ENCODE measurements around the gene DERA. TPM values are rescaled to one million over a fixed set of nuclear protein-coding genes. Genes with fewer than 3 reads are reported as not detected.
"Not testable (repeated sequence)": the region's sequence is repeated elsewhere in the genome, so short reads cannot be mapped to it uniquely, and the experiment has no call there.

Gene DERA
- total RNA-seq, 2 donors from 2014 or later, result 26.5 to 29.4 TPM

DNA sequence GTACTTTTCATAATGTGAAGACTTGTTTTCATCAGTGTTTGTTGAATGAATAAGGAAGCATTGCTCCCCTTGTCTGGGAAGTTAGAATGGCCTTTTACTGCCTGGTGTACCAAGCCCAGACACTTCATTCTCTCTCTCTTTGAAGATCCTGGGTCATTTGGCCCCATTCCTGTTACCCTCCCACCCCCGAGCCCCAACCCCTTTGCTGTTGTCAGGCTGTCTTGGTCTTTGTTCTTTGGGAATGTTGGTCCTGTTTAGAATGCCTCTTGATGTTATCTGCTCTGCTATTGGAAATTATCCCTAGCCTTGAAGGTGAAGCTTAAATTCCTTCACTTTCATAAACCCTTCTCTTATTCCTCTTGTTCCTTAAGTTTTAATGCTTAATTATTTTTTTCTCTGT lies 13.8 kb downstream of the DERA start:
- Mint-ChIP-seq H3K4me3 (no peak overlapping the region), H3K9me3 (no peaks in the 10 kb centered on the region), H3K4me1 (ENCODE audit: low read depth) (no peaks in the 10 kb centered on the region), H3K27me3 (ENCODE audit: low read depth) (no peaks in the 10 kb centered on the region), H3K36me3 (ENCODE audit: insufficient read depth in 2 of 2) (no peaks in the 10 kb centered on the region), H3K27ac (no peak overlapping the region)
- DNase-seq (no peak), ATAC-seq (replicated peaks in 1 of 2) (no peak)

- no peak overlapping the region for H3K4me3 Mint-ChIP-seq
- H3K36me3 Mint-ChIP-seq (ENCODE audit: insufficient read depth in 2 of 2), result peaks cover 0 to 4% of the 10 kb centered on the region in 2 donors
- no peaks in the 10 kb centered on the region for H3K27me3 Mint-ChIP-seq (ENCODE audit: low read depth)
- no peaks in the 10 kb centered on the region for H3K9me3 Mint-ChIP-seq
- H3K4me1 Mint-ChIP-seq (ENCODE audit: low read depth), result no peaks in the 10 kb centered on the region
- ATAC-seq (replicated peaks in 1 of 2), result no peak
- no peak for DNase-seq
- no peak overlapping the region for H3K27ac Mint-ChIP-seq
Measured at GRCh38 chr12:15928346-15928745, 17.2 kb downstream of the DERA start.

- Mint-ChIP-seq H3K4me3 (no peak overlapping the region), H3K9me3 (no peaks in the 10 kb centered on the region), H3K4me1 (ENCODE audit: low read depth) (no peaks in the 10 kb centered on the region), H3K27me3 (ENCODE audit: low read depth) (no peaks in the 10 kb centered on the region), H3K27ac (no peak overlapping the region), H3K36me3 (ENCODE audit: insufficient read depth in 2 of 2) (peaks cover 0 to 4% of the 10 kb centered on the region in 2 donors)
- ATAC-seq (replicated peaks in 1 of 2) (no peak), DNase-seq (no peak)
Measured at GRCh38 chr12:15928870-15929571, 17.9 kb downstream of the DERA start.

- Mint-ChIP-seq H3K4me3 (no peak overlapping the region), H3K27me3 (ENCODE audit: low read depth) (no peaks in the 10 kb centered on the region), H3K4me1 (ENCODE audit: low read depth) (no peaks in the 10 kb centered on the region), H3K27ac (no peak overlapping the region), H3K9me3 (no peaks in the 10 kb centered on the region), H3K36me3 (ENCODE audit: insufficient read depth in 2 of 2) (peaks cover 0 to 4% of the 10 kb centered on the region in 2 donors)
- ATAC-seq (replicated peaks in 1 of 2), result no peak
- DNase-seq, result no peak
Measured at GRCh38 chr12:15931590-15932053, 20.5 kb downstream of the DERA start.

DNA sequence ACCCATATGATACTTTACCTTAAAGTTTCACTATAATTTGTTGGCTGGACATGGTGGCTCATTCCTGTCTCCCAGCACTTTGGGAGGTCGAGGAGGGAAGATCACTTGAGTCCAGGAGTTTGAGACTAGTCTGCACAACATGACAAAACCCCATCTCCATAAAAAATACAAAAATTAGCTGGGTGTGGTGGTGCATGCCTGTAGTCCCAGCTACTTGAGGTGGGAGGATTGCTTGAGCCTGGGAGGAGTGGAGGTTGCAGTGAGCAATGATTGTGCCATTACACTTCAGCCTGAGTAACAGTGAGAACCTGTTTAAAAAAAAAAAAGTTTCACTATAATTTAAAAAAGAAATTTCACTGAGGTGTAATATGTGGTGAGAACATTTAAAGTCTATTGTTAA lies 21.2 kb downstream of the DERA start:
- H3K27me3 Mint-ChIP-seq (ENCODE audit: low read depth), result no peaks in the 10 kb centered on the region
- no peaks in the 10 kb centered on the region for H3K9me3 Mint-ChIP-seq
- no peak for DNase-seq
- peaks cover 0 to 4% of the 10 kb centered on the region in 2 donors for H3K36me3 Mint-ChIP-seq (ENCODE audit: insufficient read depth in 2 of 2)
- no peaks in the 10 kb centered on the region for H3K4me1 Mint-ChIP-seq (ENCODE audit: low read depth)
- no peak overlapping the region for H3K4me3 Mint-ChIP-seq
- H3K27ac Mint-ChIP-seq, result no peak overlapping the region
- no peak for ATAC-seq (replicated peaks in 1 of 2)

- H3K4me1 Mint-ChIP-seq (ENCODE audit: low read depth), result no peaks in the 10 kb centered on the region
- no peak for DNase-seq
- H3K9me3 Mint-ChIP-seq, result no peaks in the 10 kb centered on the region
- H3K4me3 Mint-ChIP-seq, result no peak overlapping the region
- peaks cover 4% of the 10 kb centered on the region in 2 donors for H3K36me3 Mint-ChIP-seq (ENCODE audit: insufficient read depth in 2 of 2)
- H3K27ac Mint-ChIP-seq, result no peak overlapping the region
- H3K27me3 Mint-ChIP-seq (ENCODE audit: low read depth), result no peaks in the 10 kb centered on the region
- no peak for ATAC-seq (replicated peaks in 1 of 2)
Measured at GRCh38 chr12:15932971-15933370, 21.8 kb downstream of the DERA start.

- H3K4me1 Mint-ChIP-seq (ENCODE audit: low read depth), result no peaks in the 10 kb centered on the region
- peaks cover 4 to 6% of the 10 kb centered on the region in 2 donors for H3K36me3 Mint-ChIP-seq (ENCODE audit: insufficient read depth in 2 of 2)
- H3K4me3 Mint-ChIP-seq, result no peak overlapping the region
- no peak for ATAC-seq (replicated peaks in 1 of 2)
- peaks cover 0 to under 1% of the 10 kb centered on the region in 2 donors for H3K9me3 Mint-ChIP-seq
- no peak for DNase-seq
- H3K27ac Mint-ChIP-seq, result no peak overlapping the region
- no peaks in the 10 kb centered on the region for H3K27me3 Mint-ChIP-seq (ENCODE audit: low read depth)
Measured at GRCh38 chr12:15933751-15934150, 22.6 kb downstream of the DERA start.

DNA sequence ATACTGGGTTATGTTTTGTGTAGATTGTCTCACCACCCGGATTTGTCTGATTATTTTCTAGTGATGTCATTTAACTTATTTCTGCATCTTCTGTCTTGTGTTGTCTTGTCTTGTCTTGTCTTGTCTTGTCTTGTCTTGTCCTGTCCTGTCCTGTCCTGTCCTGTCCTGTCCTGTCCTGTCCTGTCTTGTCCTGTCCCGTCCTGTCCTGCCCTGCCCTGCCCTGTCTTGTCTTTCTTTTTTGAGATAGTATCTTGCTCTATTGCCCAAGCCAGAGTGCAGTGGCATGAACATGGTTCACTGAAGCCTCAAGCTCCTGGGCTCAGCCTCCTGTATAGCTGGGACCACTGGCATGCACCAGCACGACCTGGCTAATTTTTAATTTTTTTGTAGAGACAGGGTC lies 25.6 kb downstream of the DERA start:
- ATAC-seq (replicated peaks in 1 of 2) (no peak), DNase-seq (no peak)
- Mint-ChIP-seq H3K9me3 (peaks cover 4 to 7% of the 10 kb centered on the region in 2 donors), H3K27ac (no peak overlapping the region), H3K36me3 (ENCODE audit: insufficient read depth in 2 of 2) (peaks cover 11 to 12% of the 10 kb centered on the region in 2 donors), H3K4me3 (no peak overlapping the region), H3K27me3 (ENCODE audit: low read depth) (no peaks in the 10 kb centered on the region), H3K4me1 (ENCODE audit: low read depth) (no peaks in the 10 kb centered on the region)

DNA sequence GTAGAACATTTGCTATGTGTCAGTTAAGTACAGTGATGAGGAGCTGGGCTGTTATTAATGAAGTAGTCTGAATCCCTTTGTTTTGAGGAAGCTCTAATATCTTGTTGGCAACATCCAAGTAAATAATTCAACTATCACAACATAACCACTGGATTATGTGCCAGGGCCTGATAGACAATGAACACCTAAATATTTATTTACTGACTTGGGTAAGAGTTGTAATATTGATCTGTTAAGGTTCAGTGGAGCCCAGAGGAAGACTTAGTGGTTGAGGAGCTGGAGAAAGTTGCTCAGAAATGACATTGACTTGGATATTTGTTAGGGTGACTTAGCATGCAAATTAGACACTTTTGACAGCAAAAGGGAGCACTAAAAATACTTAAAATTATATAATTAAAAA lies 26.8 kb downstream of the DERA start:
- H3K9me3 Mint-ChIP-seq, result peaks cover 6 to 9% of the 10 kb centered on the region in 2 donors
- DNase-seq, result no peak
- peaks cover 11 to 14% of the 10 kb centered on the region in 2 donors for H3K36me3 Mint-ChIP-seq (ENCODE audit: insufficient read depth in 2 of 2)
- H3K4me3 Mint-ChIP-seq, result no peak overlapping the region
- H3K27me3 Mint-ChIP-seq (ENCODE audit: low read depth), result no peaks in the 10 kb centered on the region
- no peaks in the 10 kb centered on the region for H3K4me1 Mint-ChIP-seq (ENCODE audit: low read depth)
- no peak overlapping the region for H3K27ac Mint-ChIP-seq
- no peak for ATAC-seq (replicated peaks in 1 of 2)

GRCh38 chr12:15939111-15939510 lies 28.0 kb downstream of the DERA start:
- ATAC-seq (replicated peaks in 1 of 2) (no peak), DNase-seq (no peak)
- H3K36me3 Mint-ChIP-seq (ENCODE audit: insufficient read depth in 2 of 2), result peaks cover 13 to 16% of the 10 kb centered on the region in 2 donors
- H3K27me3 Mint-ChIP-seq (ENCODE audit: low read depth), result no peaks in the 10 kb centered on the region
- no peak overlapping the region for H3K27ac Mint-ChIP-seq
- peaks cover 6 to 9% of the 10 kb centered on the region in 2 donors for H3K9me3 Mint-ChIP-seq
- no peak overlapping the region for H3K4me3 Mint-ChIP-seq
- H3K4me1 Mint-ChIP-seq (ENCODE audit: low read depth), result no peaks in the 10 kb centered on the region

GRCh38 chr12:15942475-15942874 lies 31.3 kb downstream of the DERA start:
- H3K27me3 Mint-ChIP-seq (ENCODE audit: low read depth), result no peaks in the 10 kb centered on the region
- DNase-seq (no peak), ATAC-seq (replicated peaks in 1 of 2) (no peak)
- peaks cover 8 to 15% of the 10 kb centered on the region in 2 donors for H3K9me3 Mint-ChIP-seq
- H3K4me1 Mint-ChIP-seq (ENCODE audit: low read depth), result no peaks in the 10 kb centered on the region
- peaks cover 15 to 24% of the 10 kb centered on the region in 2 donors for H3K36me3 Mint-ChIP-seq (ENCODE audit: insufficient read depth in 2 of 2)
- no peak overlapping the region for H3K4me3 Mint-ChIP-seq
- H3K27ac Mint-ChIP-seq, result peak overlapping the region; percentile 55

- Mint-ChIP-seq H3K9me3 (peaks cover 10 to 19% of the 10 kb centered on the region in 2 donors), H3K36me3 (ENCODE audit: insufficient read depth in 2 of 2) (peaks cover 17 to 23% of the 10 kb centered on the region in 2 donors)
- not testable (repeated sequence) for DNase-seq; H3K4me1 Mint-ChIP-seq (ENCODE audit: low read depth); H3K4me3 Mint-ChIP-seq; H3K27ac Mint-ChIP-seq; ATAC-seq (replicated peaks in 1 of 2); H3K27me3 Mint-ChIP-seq (ENCODE audit: low read depth)
Measured at GRCh38 chr12:15943519-15943918, 32.4 kb downstream of the DERA start.

GRCh38 chr12:15948461-15948860 lies 37.3 kb downstream of the DERA start:
- Mint-ChIP-seq H3K9me3 (peaks cover 7 to 11% of the 10 kb centered on the region in 2 donors), H3K36me3 (ENCODE audit: insufficient read depth in 2 of 2) (peaks cover 10 to 18% of the 10 kb centered on the region in 2 donors)
- not testable (repeated sequence) for ATAC-seq (replicated peaks in 1 of 2); H3K27me3 Mint-ChIP-seq (ENCODE audit: low read depth); DNase-seq; H3K4me1 Mint-ChIP-seq (ENCODE audit: low read depth); H3K4me3 Mint-ChIP-seq; H3K27ac Mint-ChIP-seq

DNA sequence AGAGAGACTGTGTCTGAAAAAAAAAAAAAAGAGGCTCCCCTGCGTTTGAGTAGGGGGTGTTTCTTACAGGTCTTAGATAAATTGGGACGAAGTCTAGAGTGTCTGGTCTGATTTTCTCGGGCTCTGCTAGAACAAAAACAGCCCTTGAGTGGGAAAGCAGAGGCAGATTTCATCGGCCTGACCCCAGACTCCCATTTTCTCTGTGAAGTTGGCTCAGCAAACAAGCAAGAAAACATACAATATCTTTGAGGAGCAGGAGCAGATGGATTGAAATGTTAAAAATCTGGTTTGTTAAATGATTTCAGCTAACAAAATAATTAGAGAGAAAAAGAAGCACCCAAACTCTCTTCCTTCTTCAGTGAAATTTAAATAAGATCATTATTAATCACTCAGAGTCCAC lies 44.1 kb downstream of the DERA start:
- Mint-ChIP-seq H3K4me3 (no peak overlapping the region), H3K27me3 (ENCODE audit: low read depth) (no peaks in the 10 kb centered on the region), H3K9me3 (no peaks in the 10 kb centered on the region), H3K27ac (no peak overlapping the region), H3K36me3 (ENCODE audit: insufficient read depth in 2 of 2) (peaks cover 0 to 2% of the 10 kb centered on the region in 2 donors), H3K4me1 (ENCODE audit: low read depth) (no peaks in the 10 kb centered on the region)
- no peak for DNase-seq
- ATAC-seq (replicated peaks in 1 of 2), result no peak
